Measurements from ENCODE around the gene KCNK2.

The KCNK2 gene, protein sequence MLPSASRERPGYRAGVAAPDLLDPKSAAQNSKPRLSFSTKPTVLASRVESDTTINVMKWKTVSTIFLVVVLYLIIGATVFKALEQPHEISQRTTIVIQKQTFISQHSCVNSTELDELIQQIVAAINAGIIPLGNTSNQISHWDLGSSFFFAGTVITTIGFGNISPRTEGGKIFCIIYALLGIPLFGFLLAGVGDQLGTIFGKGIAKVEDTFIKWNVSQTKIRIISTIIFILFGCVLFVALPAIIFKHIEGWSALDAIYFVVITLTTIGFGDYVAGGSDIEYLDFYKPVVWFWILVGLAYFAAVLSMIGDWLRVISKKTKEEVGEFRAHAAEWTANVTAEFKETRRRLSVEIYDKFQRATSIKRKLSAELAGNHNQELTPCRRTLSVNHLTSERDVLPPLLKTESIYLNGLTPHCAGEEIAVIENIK

DNA sequence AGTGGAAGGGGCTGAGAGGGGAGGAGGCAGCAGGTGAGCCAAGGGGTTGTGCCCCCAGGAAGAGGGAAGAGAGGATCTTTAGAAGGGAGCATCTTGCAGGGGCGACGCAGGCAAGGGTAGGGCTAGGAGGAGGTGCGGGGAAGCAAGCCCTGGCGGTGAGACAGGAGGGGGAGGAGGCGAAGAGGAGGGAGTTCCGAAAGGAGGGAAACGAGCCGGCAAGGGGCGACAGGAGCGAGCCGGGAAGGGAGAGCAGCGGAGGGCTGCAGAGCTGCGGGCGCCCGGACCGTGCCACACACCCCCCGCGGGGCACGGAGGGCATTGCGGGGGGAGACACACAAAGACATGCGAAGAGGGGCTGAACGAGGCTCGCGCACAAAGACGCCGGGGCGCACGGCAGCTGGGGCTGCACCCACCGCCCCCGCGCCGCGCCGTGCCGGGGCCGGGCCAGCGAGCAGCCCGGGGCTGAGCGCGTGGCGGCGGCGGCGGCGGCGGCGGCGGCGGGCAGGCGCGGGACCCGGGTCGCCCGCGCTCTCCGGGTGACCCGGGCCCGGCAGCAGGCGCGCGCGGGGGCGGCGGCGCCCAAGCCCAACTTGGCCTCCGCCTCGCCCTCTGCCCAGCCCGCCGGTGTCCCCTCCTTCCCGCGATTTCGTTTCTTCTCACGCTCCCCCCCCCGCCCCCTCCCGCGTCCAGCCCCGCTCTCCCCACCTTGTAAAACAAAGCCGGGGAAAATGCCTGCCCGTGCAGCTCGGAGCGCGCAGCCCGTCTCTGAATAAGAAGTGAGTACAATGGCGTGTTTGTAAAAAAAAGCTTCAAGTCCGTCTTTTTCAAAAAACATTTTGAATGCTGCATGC lies at the start of gene KCNK2:
KCNK2 (plus strand) TSS at position 206 of the 851 bp plus-strand sequence. CDS start 649 bp downstream, outside the sequence.
- DNase-seq (ENCODE audit: low spot score), result no peak

DNA sequence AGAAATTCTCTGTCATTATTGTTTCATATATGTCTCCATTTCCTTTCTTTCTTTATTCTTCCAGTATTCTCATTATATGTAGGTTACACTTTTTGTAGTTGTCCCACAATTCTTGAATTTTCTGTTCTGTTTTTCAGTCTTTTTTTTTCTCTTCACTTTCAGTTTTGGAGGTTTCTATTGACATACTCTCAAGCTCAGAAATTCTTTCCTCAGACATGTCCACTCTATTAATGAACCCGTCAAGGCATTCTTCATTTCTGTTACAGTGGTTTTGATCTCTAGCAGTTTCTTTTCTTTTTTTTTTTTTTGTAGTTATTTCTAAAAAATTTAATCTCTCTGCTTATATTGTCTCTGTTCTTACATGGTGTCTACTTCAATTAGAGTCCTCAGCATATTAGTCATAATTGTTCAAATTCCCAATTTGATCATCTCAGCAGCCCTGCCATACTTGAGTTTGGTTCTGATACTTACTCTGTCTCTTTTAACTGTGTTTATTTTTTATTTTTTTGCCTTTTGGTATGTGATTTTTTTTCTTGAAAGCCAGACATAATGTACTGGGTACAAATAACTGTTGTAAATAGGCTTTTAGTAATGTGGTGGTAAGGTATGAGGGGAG lies 49.5 kb upstream of the KCNK2 start:
- no peak for DNase-seq (ENCODE audit: low spot score)

DNA sequence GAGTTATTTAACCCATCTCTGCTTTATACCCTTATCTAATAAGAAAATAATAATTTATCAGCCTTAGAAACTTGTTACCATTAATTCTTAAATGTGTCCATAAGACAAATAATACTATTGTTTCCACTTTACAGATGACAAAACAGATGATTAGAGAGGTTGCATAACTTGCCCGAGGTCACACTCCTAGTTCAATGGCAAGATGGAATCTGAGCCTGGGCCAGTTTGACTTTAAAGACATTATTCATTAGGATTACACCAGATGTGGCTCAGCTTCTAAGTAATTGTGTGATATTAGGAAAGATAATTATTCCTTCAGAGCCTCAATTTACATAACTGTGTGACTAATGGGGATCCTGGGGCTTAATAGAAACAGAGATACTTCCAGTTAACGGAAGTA lies 42.3 kb upstream of the KCNK2 start:
- DNase-seq (ENCODE audit: low spot score), result no peak

DNA sequence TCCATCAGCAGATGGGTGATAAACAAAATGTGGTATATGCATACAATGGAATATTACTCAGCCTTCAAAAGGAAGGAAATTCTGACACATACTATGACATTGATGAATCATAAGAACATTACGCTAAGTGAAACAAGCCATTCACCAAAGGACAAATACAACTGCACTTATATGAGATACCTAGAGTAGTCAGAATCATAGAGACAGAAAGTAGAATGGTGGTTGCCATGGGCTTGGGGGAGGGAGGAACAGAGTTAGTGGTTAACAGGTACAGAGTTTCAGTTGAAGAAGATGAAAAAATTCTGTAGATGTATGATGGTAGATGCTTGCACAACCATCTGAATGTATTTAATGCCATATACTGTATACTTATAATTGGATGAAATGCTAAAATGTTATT lies 39.1 kb upstream of the KCNK2 start:
- peak; percentile 4 for DNase-seq (ENCODE audit: low spot score)

DNA sequence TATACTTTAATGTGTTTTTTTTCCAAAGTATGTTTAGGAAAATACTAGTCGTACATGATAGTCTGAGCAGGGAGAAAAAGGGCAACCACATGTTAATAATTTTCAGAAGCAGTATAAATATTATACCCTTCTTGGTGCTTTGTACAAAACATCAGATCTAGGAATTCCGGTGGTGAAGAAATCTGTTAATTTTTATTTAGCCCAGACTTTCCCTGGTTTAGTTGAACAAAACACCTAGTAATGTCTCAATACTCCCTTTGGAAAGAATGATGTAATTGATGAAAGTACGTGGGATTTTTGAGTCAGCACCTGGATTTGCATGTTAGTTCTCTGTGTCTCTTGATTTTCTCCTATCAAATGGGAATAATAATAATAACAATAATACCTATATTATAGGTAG lies 38.4 kb upstream of the KCNK2 start:
- DNase-seq (ENCODE audit: low spot score), result no peak

DNA sequence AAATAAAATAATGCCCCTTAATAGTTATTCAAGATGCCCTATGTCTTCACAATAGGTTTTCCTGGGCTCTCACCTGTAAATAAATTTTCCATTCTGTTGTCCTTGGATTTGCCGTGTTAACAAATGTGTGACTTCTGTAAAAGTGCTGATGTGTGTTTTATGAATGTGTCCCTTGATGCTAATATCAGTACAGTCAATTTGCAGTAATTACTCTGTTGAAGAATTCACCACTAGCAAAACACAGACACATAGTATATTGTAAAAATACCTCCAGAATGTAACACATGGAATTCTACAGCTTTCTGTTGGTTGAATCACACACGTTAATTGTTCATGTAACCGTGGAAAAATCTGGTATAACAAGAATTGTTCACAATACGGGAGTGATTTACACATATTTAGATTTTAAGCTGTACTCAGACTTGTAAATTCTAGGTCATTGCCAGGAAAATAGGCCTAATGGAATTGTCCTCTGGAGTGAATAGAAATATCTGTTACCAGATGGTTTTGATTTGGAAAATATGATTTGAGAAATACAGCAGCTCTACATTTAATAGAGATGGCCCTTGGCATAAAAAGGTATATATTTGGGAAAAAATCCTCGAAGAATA lies 36.7 kb upstream of the KCNK2 start:
- DNase-seq (ENCODE audit: low spot score), result no peak

DNA sequence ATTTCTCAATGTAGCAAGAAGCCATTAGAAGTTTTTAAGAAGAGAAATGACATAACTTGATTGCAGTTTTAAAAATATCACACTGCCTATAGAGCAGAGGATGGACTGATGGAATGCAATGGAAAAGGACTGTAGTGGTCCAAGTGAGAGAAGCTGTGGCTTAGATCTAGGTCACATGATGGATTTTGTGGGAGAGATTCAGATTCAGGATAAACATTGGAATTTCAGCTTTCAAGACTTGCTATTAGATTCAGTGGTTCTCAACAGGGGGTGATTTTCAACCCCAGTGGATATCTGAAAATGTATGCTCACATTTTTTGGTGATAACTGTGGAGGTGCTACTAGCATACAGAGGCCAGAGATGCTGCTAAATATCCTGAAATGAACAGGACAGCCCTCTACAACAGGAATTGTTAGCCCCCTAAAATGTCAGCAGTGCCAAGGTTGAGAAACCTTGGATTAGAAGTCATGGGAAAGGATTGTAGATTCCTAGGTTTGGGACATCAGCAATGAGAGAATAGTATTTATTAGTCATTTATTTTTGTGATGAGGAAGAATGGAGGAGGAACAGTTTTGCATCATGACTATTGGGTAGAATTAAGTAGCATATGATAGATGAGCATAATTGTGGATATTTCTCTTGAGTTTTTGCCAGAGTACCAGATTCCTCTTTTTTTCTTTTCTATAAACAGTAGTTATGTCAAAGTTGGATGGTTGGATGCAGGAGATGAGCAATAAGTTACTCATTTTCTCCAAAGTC lies 30.1 kb upstream of the KCNK2 start:
- no peak for DNase-seq (ENCODE audit: low spot score)

DNA sequence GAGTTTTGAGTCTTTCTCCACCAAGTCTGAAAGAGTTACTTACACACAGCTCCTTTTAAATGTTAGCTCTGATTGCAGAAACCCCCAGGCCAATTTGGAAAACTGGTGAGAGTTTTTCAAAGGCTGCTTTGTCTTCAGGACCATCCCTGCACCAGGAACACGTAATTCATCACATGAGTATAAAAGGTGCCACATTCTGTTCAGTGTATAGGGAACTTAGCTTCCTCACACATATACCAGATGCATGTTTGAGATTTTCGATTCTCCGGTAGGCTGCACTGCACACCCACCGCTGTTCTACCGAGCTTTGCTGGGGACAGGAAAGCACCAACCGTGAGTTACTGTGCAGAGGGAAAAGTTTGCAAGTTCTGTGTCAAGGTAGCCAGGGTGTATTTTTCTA lies 28.3 kb upstream of the KCNK2 start:
- no peak for DNase-seq (ENCODE audit: low spot score)

DNA sequence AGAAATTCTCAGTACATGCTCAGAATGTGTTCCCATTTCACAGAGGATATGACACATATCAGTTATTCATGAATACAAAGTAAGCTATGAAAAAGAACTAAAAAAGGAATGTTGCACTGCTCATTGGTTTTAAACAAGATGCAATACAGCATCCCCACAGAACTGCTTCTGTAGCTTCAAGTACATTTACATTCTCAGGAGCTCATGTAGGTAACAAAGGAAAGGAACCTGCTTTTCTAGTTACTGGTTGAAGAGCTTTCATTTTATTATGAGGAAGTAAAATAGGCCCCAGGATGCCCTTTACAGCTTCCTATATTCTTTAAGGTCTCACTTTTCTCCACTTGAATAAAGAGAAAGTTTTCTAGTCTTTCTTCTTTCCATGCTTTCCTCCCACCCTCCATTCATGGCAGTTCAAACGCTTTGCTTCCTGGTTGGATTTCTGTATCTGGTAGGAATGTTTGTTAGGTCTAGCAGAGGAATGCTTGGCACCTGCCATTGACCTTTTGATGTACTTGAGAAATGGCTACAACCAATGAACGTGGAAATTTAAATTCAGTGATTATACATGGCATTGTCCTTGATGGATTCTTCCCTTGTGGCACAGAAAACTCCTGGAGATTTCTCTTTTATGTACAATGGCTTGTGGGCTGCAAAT lies 27.1 kb upstream of the KCNK2 start:
- DNase-seq (ENCODE audit: low spot score), result no peak

DNA sequence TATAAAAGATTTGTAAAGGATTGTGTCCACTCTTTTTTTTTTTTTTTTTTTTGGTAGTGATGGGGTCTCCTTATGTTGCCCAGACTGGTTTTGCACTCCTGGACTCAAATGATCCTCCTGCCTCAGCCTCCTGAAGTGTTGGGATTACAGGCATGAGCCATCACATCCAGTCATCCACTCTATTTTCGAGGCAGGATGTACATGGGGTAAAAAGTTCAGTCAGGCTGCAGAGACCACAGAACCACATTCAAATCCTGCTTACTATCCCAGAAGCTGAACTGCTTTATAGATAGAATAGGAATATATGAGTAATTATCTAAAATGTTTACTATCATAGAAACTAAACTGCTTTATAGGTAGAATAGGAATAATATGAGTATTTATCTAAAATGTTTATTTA lies 26.0 kb upstream of the KCNK2 start:
- peak; percentile 2 for DNase-seq (ENCODE audit: low spot score)

DNA sequence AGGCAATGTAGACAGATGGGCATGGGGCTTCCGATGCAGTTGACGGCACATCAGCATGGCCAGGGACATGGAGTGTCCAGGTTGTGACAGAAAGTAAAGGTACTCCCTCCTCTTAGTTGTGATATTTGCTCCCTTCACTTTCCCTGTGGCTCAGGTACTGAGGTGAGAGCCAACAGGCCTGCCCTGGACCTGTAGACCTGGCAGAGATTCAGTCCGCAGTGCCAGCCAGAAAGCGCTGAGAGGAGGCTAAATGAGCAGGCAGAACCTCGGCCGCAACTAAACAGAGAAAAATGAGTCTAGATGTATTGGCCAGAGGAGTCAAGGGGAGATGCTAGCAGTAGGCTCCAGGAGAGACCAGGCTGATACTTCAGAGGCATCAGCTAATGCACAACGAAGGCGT lies 22.6 kb upstream of the KCNK2 start:
- DNase-seq (ENCODE audit: low spot score), result no peak

DNA sequence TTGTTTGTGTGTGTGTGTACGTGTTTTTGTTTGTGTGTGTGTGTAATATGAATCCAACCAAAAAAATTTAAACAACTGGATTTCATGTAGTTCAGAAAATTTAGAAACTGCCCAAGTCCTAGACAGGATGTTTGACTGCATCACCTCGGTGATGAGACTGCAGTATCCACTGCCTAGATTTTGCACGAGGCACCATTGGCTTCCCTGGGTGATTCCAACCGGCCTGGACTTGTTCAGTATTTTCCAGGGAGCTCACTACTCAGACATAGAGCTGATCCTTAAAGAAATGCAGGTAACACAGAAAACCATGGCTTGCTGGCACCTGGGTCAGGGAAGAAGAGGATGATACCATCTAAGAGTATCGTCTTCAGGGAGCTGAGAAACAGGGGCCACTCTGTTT lies 18.2 kb upstream of the KCNK2 start:
- DNase-seq (ENCODE audit: low spot score), result no peak

DNA sequence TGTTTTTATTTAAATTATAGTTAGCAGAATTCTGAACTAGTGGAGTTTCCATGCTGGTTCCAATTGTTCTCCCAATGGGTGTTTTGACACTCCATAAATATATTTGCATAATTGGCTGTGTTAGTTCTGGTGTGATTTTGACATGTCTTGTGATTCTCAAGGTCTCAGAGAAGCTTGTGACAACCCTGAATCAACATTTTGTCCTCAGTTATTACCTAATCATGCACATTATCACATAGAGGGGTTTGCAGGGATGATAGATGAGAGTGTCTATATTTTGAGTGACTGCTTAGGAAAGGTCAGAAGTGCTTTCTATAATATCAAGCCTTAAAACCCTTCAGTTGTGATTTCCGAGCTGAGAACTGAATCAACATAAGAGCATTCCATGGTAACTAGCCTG lies 11.5 kb upstream of the KCNK2 start:
- no peak for DNase-seq (ENCODE audit: low spot score)

DNA sequence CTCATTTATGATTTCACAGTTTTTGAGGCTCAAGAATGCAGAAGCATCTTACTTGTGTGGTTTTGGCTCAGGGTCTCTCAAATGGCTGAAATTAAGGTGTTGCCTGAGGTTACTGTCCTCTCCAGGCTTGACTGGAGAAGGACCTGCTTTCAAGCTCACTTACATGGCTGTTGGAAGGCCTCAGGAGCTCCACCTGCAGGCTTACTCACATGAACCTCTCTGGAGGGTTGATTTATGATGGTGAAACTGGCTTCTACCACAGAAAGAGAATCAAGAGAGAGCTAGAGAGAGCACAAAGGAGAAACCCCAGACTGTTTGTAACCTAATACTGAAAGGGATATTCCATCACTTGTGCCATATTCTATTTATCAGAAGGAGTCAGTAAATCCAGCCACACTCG lies 6.2 kb upstream of the KCNK2 start:
- DNase-seq (ENCODE audit: low spot score), result peak; percentile 26

DNA sequence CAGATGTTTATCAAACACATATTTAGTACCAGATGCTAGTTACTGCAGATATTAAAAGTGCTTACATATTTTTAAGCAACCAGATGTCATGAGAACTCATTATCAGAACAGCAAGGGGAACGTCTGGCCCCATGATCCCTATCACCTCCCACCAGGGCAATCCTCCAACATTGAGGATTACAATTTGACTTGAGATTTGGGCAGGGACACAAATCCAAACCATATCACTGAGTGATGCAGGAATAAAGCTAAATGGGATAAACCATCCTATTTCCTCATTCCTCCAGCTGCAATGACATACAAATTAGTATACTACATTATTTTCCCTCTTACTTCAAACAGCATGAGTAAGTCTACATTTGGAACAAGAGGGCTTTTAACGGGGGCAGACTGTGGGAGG lies 3.1 kb upstream of the KCNK2 start:
- no peak for DNase-seq (ENCODE audit: low spot score)

DNA sequence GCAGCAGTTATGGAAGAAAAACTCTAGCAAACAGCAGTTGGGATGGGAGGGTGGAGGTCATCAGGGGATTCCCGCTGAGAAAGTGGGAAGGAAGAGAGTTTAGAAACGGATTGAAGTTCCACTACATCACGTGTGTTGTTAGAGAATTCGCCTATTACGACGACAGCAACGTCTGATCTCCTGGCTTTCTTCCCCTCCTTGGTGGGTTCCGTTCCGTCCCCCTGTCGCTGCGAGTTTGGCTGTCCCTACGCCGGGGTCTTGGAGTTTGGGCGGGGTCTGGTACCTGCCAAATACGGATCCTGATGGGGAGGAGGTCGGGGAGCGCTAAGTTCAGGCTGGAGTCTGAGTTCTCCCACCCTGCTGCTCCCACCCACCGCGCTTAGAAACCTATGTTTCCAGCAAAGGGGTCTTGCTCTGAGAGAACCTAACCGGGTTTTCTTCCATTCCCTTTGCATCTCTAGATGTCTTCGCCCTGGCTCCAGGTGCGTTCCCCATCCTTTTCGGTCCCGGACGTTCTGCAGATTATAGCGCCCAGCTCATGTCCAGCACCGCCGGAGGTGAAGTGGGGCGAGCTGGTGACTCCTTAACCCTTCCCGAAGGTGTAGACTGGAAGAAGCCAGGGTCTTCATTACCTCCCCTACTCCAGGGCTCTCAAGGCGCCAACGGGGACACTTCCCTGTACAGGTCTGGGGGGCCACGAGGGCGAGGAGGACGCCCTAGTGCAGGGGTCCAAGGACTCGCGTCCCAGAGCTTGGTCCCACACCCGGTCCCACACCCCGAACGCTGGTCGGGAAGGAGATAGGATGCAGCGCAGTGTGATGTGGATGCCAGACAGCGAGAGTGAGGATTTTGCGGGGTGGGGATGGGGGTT lies 641 bp upstream of the KCNK2 start:
- no peak for DNase-seq (ENCODE audit: low spot score)

DNA sequence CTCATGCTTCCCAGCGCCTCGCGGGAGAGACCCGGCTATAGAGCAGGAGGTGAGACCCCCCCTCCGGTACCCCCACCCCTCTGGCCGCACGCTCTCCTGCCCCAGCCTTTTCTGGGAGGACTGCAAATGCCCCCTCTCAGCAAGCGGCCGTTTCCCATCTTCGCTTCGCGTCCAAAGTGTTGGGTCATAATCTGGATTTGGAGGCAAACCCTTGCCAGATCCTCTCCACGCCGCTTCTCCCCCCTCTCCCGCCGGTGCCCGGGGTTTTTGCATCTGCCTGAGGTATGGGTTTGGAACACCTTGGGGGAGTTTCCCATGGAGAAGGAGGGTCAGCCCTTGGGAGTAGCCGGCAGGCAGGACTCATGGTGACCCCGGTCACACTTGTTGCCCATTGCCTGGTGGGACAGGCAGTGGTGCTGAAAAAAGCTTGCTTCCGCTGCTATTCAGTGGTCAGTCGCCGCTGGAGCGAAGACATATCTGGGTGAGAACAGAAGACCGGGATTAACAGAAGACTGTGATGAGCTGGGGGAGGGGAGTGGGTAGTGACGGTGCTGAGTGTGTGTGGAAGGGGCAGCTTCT lies 935 bp downstream of the KCNK2 start:
- no peak for DNase-seq (ENCODE audit: low spot score)

DNA sequence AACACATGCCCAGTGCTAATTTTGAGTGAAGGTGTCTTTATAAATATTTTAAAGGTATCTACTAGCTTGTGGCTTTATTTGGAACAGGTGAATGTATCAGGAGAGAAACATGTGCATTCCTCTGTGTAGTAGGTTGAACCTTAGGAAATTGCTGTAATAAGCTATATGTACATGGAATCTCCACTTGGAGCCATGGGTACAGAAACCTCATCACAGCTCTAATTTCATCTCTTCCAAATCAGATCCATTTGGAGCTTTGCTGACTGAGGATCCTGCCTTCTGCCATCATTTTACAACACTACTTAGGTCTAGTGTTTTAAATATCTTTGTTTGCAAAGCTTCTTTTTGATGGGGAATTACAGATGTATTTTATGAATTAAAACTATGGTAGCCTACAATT lies 2.1 kb downstream of the KCNK2 start:
- DNase-seq (ENCODE audit: low spot score), result no peak

DNA sequence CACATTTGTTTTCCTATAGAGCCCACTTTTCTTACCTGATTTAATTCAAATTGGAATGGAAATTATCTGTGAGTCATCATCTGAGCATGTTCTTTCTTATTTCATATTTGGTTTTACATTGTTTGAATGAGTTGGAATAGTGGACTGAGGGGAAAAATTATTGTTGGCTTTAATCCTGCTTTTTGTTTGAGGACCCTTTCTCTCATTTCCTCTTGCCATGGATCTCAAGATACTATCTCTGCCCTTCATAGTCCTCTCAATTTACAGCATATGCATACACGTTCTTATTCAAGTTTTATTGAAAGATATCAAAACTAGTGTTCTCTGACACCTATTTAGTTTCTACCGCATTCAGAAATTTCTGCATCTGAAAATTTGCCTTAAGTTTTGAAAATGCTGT lies 5.1 kb downstream of the KCNK2 start:
- DNase-seq (ENCODE audit: low spot score), result no peak

DNA sequence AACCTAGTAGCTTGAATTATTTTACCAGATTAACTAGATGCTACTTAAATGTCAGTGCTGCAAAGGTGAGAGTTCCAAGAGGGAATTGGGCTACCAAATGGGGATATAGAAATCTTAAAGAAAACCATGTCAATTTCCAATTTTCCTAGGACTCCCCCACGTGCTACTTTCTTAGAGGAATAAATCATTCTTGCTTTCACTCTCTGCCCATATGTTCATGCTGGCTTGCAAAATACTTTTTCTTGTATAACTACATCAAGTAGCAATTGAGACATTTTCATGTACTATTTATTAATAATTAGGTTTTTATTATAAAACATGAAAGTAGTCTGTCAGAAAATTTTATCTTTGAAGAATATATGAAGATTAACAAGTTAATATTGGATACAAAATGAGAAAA lies 11.8 kb downstream of the KCNK2 start:
- DNase-seq (ENCODE audit: low spot score), result no peak

All from RKO (cell line).